ENCODE measurements around the gene DDX23.

- TF ChIP-seq CBFB (CRISPR knock-in tag; IDR thresholded peaks at IDR 0.05; ENCODE audit: low read depth) (no peak), CTCF (IDR thresholded peaks at IDR 0.05) (no peak), CREB1 (CRISPR knock-in tag; IDR thresholded peaks at IDR 0.05) (no peak)
These were observed 40.4 kb downstream of the DDX23 start for GRCh38 chr12:48811437-48812090.

Measured in WTC11 (cell line).